Eye (tissue), 1 donor: ENCODE results near the gene RAI14.

ENCODE experiments used
- DNase-seq: peaks from one replicate; pipeline ENCODE4 v3.0.0-alpha.2; 2015

RAI14 gene

DNA sequence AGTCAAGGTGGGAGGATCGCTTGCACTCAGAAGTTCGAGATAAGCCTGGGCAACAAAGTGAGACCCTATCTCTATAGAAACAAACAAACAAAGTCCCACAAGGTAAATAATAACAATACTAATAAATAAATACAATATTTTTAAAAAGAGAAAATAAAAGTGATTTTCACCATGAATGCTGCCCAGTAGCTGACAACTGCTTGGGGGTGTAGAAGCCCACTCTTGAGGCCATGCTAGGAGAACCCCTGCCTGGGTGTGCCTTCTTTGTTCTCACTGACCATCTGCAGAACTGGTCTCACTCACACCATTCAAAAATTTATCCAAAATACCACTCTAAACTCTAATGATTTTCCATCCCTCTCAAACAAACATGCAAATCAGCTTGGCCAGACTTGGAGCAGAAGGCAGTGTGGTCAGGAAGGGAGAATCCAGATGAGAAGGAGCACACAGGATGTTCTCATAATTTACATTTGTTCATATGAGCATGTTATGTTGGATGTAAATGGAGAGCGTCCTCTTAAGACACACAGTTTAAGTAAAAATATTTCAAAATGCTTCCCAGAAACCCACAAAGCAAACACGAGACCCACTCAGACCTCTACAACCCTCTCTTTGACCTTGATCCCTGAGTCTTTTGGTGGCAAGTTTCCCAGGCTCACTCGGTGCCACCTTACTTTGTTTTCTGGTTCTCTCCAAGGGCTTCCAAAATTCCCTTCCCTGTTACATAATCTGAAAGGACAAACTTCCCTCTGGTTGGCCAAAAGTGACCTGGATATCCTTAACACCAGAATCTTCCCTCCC is 7.9 kb upstream of the RAI14 start:
- no peak for DNase-seq

DNA sequence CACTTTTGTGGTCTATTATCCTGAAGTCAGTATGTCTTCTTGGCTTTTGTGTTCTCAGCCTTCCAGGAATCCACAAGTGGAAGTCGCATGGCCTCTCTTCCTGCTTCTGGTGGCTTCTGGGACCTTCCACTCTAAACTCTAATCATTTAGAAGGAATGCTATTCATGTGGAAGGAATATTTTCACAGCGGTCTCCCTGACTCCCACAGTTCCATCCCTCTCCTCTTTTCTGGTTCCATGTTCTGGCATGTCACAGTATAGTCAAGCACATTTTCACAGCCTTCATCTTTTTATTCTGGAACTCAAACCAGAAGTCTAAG is 7.3 kb upstream of the RAI14 start:
- no peak for DNase-seq

DNA sequence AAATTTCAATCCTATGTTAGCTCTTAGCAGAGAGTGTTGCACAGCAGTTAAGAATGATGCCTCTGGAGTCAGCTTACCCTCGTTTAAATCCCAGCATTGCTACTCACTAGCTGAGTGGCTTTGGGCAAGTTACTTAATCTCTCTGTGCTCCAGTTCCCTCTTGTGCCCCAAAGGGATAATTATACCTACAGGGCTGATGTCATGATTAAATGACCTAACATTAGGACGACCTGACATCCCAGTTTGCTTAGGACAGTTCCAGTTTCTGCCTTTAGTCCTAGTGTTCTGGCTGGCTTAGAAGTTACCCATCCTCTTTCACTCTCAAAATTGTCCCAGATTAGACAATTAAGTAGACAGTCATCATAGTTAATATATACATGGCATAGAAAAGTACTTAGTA is 4.3 kb upstream of the RAI14 start:
- DNase-seq, result no peak

DNA sequence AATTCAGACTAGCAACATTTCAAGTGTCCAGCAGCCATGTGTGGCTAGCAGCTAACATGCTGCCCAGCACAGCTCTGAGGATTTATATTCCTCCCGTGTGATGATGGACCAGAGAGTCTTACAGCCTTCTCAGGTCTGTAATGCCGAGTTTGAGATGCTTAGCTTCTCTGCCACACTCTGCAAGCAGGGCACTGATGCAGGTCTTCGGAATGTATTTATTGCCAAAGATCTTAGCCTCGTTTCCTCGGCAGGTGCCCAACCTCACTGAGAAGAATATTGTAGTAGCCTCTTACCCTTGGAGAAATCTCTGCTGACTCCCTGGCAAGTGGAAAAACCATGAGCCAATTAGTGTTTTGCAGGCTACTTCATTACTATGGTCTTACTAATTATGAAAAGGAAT is 3.7 kb upstream of the RAI14 start:
- DNase-seq, result no peak

DNA sequence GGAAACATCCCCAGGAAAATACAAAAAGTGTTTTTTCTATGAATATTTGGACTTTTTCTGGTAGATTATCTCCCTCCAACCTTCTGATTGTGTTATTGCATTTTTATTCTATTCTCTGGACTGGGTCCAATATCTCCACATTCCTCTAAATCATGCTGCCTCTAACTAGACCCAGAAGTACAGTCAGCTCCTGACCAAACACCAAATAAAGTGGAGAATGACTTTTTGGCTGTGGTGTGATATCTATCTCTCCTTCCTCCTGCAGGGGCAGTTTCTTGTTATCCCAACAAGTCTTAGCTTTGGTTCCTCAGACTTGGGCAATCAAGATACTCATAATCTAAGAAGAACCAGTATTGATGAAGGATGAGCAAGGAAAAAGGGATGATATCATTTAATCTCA is 3.2 kb upstream of the RAI14 start:
- peak; percentile 52 for DNase-seq

DNA sequence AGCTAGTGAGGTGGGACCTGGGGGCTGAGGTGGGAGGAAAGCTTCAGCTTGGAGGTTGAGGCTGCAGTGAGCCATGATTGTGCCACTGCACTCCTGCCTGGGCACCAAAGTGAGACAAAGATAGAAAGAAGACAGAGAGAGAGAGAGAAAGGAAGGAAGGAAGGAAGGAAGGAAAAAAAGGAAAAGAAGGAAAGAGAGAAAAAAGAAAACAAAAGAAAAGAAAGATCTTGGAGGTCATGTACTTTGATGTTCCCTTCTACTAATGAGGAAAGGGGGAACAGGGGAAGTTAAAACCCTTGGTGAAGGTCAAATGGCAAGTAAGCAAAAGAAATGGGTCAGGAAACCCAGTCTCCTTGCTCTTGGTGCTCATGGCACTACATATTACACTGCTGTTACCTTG is 2.4 kb upstream of the RAI14 start:
- DNase-seq, result no peak

DNA sequence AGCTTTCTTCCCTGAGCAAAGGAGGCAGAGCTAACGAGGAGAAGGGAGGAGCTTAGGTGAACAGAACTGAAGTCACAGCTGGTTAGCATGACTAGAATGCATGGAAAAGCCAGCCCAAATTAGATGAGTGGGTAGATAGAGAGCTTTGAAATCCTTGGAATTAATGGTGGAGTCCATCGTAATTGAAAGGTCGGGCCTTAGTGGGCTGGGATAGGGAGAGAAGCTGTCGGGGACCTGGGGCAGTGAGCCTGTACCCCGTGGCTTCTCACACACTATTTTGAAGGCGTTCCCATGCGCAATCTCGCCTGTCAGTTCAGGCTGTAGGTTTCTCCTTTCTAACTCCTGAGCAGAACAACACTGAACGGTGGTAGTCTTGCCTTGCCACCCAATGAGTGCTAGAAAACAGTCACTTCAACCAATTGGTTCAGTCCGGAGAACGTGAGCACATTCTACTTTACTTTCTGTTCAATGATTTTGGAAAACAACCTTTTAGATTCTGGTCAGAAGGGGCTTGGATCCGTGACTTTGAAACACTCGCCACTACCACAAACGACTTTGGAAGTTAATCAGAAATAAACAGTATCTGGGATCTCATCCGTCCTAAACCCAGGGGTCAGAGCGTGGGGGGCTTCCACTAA is 655 bp upstream of the RAI14 start:
- peak; percentile 88 for DNase-seq

DNA sequence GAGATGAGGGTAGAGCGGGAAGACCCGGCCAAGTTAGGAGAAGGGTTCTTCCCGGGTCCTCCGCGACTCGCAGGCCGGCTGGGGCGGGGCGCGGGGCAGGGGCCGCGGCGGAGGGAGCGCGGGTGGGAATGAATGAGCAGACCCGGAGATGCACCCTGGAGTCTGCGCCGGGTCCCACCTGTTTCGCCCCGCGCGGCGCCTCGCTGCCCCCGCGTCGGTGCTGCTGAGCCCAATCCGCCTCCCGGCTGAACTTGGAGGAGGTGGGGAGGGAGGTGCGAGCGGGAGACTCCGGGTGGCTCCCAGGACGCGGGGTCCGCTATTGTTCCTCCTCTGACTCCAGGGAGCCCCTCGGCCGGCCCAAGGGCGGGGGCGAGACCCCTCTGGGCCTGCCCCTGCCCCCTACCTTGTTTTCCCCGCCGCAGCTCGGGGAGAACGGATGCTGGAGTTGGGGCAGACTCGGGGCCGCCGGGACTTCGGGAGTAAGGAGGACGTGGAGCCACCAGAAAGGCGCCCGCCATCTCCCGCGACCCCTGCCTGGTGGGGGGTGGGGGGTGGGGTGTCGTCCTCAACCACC is 659 bp downstream of the RAI14 start:
- DNase-seq, result no peak

DNA sequence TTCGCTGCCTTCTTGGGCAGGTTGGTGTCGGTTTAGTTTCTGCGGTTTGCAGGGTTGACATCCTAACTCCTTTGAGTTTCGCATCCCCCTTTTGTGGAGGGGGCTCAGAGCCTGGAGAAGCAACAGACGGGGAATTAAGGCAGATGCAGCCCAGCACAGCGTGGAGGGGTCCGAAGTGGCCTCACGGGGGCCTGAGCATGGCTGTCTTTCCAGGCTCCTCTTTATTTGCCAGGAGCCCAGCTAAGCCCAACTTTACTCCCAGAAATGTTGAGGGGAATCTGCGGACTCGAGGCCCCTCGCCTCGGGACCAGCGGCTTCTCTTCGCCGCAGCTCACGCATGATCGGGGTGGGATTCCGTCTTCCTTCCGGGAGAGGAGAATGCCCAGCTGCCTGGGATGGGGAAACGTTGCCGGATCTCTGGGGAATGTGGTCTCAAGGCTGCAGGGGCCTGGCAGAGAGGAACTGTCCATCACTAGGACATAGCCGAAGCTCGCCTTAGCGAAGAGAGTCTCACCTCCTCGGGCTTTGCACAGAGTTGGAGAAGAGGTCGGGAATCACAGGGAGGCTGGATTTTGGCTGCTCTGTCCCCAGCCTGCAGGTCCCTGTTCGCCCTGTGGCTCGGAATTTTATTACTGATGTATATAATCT is 1.3 kb downstream of the RAI14 start:
- DNase-seq, result peak; percentile 72

DNA sequence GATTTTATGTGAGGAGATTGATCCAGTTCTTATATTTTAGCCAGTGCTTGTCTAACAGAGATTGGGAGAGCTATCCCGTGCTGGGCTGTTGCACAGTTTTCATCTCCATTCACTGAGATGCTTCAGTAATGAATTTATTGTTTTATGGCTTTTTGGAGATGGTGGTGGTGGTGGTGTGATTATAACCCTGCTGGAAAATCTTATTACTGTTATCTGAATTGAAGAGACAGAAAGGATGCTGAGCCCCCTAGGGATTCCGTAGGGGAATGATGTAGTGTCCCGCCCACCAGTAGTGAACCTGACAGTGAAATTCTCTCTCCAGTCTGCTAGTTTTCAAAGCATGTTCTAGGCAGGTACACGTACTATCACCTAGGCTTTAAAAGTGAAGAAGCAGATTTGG is 1.9 kb downstream of the RAI14 start:
- peak; percentile 60 for DNase-seq

DNA sequence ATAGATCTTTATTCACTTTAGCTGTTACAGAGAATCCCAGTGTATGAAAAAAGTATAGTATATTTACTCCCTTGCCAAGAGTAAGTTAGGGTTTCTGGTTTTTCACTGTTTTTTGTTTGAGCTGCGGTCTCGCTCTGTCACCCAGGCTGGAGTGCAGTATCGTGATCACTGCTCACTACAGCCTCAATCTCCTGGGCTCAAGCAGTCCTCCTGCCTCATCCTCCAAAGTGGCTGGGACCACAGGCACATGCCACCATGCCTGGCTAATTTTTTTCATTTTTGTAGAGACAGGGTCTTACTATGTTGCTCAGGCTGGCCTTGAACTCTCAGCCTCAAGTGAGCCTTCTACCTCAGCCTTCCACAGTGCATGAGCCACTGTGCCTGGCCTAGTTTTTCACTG is 3.0 kb downstream of the RAI14 start:
- no peak for DNase-seq

DNA sequence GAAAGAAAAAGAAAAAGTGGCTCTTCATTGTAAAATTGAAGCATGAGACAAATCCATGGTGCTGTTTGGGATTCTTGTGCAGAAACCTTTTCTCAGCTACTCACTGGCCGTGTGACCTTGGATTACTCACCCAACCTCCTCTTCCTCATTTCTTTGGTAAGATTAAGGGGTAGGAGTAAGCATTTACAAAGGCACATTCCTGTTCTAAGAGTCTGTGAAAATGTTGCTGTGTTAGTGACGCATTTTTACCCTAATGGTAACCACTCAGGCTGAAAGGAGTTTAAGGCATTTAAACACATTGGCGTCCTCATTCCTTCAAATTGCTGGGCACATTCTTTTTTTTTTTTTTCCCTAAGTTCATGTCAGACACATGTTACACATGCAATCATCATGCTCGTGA is 4.3 kb downstream of the RAI14 start:
- DNase-seq, result peak; percentile 32

DNA sequence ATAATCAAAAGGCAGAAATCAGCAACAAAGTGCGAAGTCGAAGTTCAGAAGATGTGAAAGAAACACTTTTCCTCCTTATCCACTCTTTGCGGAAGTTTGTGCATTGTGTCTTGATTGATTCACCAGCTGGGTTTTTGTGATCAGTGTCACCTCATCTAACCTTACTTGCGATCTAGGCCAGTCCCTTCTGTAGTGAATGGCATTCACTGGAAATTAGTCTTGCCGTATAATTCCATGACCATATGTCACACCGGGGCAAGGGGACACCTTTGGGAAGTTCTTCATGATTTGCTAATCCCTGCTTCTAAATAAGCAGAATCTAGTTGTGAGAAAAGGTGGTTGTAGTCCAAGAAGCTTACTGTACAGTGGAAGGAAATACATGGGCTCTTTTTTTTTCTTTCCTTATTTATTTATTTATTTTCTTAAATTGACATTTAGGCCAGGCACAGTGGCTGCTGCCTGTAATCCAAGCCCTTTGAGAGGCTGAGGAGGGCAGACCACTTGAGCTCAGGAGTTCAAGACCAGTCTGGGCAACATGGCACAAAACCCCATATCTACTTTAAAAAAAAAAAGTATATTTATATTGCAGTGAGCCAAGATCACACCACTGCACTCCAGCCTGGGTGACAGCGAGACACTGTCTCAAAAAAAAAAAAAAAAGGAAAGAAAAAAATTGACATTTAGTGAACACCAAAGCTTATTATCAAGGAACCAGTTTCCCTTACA is 7.8 kb downstream of the RAI14 start:
- DNase-seq, result no peak

DNA sequence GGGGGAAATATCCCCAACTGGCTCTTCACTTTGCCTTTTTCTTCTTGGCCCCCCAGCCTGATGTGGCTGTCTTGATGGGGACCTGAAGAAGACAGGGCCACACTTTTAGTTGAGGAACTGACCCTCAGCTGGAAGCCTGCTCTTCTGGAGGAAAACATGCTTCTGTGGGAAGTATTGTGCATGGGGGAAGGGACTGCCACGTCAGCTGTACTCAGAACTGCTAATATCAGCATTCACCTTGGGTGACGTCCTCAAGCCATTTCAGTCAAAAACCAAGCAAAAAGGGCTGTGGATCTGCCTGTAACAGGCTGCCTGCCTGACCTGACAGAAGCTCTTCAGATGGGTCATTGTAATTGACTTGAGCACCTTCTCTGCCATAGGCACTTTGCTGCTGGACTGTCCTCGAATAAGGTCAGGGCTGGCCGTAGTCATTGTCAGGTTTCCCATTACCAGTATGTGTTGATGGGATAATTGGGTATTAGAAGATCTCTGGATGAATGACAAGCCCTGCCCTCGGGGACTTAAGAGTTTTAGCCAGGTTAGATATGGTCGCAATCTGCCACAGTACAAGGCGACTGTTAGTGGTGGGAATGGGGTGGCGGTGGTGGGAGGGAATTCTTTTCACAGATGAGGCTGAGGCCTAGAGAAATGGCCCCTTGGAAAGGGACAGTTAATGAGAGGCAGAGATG is 10.4 kb downstream of the RAI14 start:
- DNase-seq, result no peak

DNA sequence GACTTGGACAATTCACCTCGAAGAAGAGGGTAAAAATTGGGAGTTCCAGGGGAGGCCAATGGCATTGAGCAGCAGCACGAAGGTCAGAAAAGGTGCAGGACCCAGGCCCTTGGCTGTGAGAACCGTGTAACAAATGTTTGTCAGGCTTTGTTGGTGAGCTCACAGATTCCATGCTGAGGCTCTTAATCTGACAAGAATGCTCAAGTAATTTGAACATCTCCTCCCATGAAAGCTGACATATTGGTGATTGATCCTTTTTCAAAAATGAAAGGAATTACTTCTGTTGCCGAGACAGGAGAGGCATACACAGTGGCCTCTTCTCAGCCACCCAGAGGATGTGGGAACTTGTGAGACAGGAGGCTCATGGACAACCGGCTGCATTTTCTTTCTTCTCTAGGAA is 11.6 kb downstream of the RAI14 start:
- DNase-seq, result no peak

DNA sequence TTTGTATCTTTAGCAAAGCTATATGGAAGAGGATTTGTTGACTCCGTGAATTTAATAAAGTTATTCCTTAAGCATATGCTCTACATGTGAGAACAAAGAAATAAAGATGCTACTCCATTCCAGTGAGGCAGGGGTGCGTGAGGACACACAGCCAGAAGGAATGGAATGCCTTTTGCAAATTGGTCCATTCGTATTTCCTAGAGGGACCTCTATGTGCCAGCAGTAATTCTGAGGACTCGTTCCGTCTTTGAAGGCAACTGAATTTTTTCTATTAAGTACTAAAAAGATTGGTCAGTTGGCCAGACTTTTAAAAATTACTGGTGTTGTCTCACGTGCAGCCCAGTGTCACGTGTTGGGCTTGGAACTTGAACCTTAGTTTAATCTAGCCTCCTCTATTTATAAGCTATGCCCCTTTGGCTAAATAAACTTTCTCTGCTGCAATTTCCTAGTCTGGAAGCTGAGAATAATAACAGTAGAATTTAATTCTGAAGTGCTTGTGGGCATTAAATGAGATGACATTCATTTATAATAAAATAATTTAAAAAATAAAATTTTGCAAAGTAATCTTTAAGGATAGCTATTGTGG is 13.9 kb downstream of the RAI14 start:
- no peak for DNase-seq

DNA sequence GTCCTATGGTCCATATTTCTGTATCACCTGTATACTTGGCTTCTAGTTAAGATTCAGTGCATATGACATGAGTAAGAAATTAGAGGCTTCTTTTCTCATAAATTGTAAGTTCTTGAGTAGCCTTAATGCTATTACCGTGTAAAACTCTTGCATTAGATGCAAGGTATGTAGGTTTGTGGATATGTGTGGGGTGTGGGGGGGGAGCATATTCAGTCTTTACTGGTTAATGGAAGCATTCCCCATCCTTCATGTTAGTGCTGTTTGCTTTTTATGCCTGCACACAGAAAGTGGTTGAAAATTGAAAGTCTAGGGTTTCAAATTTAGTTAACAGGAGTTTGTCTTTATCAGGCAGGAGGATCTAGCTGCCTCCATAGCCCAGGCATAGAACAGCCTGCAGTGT is 16.1 kb downstream of the RAI14 start:
- DNase-seq, result no peak

DNA sequence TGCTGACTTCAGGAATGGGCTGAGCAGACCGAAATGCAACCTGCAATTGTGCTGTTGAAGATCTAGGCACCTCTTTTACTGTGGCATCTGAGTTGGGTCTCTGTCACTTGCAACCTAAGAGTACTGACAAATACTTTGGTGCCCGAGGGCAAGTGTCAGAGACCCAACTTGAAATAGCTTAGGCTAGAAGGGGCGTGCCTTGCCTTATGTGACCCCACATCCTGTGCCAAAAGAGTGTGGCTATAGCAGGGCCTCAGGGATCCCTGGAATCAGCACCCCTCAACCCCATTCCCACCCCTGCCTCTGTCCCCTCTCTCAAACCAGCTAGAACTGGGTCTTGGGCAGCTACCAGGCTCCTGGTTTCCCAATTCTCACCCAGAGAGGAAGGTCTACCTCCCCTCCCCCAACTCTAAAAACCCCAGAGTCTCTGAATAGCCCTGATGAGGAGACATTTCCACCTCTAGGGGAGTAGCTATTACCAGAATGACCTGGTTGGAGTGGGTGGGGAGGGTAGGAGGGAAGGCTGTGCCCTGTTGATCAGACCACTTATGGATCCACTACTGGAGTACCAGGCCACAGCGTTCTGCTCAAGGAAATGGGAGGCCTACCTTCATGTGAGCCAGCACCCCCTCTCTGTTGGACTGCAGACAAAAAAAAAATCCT is 17.5 kb downstream of the RAI14 start:
- no peak for DNase-seq

DNA sequence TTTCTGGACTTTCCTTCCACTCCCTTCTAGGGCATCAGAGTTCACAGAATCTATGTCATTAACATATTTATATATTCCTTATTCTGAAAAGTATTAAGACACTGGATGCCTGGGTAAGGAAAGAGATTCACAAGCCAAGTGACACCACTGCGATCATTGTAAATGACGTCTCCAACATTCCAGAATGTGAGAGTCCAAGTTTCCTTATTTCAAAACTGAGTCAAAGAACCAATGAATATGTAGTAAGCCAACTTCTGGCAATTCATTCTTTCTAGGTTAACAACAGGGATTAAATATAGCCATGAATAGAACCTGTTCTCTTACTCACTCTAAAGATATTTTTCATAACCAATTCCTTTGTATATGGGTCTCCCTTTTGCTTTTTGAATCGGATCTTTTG is 18.1 kb downstream of the RAI14 start:
- DNase-seq, result no peak

DNA sequence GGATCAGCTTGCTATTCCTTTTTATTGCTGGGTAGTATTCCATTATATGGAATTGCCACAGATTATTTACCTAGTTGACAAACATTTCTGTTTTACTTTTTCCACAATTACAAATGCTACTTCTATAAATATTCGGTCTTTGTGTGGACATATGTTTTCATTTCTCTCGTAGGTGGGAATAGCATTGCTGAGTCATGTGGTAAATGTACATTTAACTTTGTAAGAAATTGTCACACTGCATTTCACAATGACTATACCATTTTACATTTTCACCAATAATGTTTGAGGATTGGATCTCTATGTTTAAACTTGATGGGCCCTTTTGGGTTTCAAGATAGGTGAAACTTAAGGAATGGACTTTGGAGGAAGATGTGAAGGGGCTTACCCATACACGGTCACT is 19.7 kb downstream of the RAI14 start:
- no peak for DNase-seq

DNA sequence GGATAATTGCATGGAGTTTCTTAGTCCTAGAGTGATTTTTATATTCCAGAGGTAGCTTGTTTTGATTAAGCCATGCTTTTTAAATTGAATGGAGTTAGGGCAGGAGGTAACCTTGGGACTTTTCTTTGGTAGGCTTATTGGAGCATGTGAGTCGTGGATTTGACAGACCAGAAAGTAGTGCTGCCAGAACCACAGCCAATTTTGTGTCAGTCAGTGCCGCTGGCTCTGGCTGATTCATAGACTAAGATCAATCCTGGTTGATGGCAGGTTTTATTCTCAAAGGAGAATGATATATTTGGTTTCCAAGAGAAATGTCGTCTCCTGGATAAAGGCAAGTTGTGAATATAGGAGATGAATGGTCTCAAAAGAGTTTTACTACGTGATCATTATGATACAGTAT is 20.3 kb downstream of the RAI14 start:
- DNase-seq, result no peak

DNA sequence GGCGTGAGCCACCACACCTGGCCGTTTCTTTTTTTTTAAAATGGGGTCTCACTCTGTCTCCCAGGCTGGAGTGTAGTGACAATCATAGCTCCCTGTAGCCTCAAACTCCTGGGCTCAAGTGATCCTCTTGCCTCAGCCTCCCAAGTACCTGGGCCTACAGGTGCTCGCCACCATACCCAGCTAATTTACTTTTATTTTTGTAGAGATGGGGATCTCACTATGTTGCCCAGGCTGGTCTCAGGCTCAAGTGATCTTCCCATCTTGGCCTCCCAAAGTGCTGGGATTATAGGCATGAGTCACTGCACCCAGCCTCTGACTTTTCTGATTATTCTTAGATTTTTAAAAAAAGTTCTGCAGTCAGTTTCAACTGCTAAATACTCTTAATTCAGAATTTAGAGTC is 21.3 kb downstream of the RAI14 start:
- no peak for DNase-seq
